ENCODE data around the gene BAG5.

BAG5 gene

DNA sequence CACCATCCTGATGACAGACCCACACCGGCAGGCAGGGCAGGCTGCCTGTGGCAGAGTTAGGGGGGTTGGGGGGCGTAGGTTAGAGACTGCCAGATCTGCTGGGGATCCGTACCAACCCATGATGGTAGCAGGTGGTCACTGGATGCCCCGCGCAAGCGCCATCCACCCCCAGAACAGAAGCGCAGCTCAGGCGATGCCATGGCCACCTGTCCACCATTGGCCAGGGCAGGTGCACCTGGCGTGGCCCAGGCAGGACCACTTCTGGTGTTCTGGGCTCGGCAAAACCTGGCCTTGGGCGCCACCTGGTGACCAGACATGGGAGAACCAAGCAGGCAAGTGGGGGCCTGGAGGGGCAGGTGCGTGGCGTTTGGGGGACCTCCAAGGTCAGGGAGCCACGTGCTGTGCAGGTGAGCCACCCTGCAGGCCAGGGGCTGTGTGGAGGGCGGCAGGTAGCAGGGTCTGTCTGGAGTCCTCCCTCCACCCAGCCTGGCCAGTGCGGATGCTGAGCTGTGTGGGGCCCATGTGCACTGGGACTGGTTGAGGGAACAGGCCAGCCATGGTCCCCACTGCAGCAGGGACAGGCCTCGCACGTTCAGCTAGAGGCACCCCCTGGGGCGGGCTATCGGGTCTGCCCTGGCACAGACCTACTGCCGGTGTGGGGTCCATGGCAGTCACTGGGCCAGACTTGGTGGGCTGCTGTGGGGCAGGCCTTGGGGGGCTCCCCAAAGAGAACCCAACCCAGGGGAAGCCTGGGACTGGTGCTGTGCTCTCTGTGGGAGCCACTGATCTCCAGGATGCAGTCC lies 15.6 kb downstream of the BAG5 start:
- DNase-seq = peak; percentile 83

DNA sequence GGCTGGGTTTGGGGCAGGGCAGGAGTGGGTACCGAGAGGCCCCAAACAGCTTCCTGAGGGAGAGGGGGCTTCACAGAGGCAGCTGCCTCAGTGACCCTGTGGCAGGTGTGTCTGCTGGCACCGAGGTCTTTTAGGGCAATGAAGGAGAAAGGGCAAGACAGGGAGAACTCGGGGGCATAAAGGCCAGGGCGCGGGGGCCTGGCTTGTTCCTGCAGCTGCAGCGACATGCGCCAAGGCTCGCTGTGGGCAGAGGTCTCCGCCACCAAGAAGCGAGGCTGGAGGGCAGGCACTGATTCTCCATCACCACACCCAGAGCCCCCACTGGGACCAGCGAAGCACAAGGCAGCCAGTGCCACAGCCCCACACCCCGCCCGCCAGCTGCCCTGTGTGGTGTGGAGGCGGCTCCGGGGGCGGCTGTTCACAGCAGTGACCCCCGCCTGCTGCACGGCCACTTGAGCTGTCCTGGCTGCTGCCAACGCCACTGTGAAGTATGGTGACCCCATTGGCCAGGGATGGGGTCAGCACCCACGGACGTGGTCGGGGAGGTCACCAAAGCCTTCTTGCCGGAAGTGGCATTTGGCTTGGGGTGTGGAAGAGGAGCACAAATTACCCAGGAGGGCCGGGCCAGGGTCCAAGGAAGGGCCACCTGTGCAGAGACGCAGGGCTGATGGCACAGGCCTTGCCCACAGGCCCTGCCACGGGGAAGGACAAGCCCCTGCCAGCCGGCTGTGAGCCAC lies 16.4 kb downstream of the BAG5 start:
- peak; percentile 51 for DNase-seq

DNA sequence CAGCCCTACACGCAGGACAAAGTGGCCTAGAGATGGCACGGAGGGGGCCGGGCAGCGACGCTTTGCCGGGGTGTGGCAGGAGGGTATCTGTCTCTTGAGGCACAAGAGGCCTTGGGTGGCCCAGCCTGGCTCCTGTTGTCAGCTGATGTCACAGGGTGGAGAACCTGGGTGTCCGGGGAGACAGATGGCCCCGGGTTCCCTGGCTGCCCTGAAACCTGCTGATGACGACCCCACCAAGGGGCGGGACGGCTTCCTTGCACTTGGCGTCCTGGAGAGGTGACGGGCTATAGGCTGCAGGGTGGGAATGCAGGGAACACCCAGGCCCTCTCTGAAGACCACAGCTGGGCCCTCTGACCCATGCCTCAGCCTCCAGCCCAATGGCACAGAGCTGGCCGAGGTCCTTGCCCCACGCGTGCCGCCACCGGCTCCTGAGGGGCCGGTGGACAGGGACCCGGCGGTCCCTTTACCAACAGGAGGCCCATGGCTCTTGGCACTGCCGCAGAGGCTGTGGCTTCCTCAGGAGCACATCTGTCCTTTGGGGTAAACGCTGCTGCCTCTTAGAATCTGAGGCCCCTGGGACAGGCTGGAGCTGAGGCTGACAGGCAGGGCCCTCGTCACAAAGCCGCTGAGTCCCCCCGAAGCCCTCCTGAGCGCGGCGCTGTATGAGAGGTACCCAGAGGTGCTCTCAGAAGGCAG lies 17.1 kb downstream of the BAG5 start:
- DNase-seq = no peak

DNA sequence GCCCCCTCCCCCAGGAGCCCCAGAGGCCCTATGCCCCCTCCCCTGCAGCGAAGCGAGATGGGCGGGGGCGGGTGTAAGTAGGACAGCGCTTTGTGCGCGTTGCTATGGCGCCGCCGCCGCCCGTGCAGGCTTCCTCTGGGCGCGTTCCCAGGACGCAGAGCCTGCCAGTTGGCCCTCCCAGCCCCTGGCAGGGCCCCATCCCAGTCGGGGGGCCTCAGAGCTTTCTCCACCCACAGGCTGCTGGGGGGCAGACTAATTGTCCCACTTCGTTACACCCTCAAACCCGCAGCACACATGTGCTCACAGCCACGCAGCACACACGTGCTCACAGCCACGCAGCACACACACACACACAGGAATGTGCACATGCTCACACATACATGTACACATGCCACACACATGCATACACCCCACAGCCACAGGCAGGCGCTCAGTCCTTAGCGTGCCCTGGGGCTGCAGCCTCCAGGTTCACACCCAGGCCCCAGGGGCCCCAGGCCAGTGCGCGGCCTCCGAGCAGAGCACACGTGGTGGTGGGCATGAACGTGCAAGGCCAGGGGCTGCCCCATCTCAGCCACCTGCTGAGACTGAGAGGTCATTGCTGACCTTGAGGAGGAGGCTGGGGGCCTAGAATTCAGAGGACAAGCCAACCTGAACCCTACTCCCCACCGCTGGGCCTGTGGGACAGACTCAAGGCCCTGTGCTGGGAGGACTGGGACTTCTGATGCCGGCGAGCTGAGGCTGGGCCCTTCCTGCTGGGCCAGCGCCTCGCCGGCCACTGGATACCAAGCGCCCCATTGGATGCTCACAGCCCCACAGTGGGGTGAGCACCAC lies 17.9 kb downstream of the BAG5 start:
- peak; percentile 86 for DNase-seq

DNA sequence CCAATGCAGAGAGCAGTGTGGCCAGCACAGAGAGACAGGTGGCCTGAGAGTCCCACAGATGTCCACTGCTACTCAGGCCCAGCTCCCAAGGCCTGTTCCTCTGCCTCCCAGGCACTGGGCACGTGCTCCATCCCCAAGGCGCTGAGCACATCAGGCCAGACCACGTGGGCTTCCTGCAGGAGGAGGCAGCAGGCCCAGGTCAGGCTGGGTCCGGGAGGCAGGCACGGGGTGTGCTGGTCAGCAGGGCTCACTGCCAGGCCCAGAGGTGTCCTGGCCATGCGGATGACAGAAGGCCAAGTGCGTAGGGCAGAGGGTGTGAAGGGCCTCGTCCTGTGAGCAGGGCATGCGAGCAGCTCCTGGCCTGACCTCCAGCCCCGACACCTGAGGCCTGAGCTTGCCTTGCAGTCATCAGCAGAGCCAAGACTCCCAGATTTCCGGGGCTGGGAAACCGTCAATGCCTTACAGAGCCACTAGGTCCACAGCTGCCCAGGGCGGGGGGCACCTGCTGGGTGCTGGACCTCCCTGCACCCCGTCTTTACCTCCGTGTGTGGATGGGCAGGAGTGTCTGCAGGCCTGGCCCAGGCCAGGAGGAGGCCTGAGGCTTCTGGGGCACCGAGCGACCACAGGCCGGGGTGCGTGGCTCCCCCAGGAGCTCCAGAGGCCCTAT lies 18.6 kb downstream of the BAG5 start:
- peak; percentile 58 for DNase-seq

DNA sequence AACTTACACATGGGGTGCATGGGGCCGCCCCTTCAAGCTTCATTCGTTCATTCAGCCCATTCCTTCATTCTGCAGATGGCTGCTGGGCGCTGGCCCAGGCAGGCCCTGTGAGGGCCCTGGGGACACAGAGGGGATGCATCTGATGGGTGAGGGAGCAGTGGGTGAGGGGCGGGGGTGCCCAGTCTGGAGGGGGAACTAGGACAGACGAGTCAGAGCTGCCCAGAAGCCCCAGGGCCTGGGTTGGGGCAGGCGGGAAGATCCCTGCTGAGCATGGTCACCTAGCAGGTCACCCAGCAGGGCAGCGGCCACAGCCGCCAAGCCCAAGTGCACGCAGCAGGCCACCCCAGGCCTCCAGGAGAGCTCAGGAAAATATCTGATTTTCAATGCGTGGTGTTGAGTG lies 19.3 kb downstream of the BAG5 start:
- peak; percentile 87 for DNase-seq

DNA sequence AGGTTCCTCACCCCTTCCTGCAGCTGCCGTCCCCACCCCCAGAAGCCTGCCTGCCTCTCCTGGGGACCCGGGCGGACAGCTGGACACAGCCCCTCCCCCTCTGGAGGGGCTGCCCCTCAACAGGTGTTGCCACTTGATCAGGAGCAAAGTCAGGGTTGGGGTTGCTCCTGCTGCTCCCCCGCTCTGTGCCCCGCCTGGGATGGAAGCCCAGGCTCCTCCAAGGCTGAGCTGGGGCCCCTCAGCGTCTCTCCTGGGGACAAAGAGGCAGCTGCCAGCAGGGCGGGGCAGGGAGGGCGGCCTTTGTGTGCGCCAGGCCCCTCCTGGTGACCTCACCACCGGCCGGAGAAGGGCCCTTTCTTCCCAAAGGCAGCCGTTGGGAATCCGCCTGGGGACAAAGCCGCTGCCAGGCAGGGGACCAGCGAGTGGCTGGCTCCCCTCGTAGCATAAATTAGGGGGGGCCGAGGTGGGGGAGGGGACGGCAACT lies 19.8 kb downstream of the BAG5 start:
- peak; percentile 96 for DNase-seq

DNA sequence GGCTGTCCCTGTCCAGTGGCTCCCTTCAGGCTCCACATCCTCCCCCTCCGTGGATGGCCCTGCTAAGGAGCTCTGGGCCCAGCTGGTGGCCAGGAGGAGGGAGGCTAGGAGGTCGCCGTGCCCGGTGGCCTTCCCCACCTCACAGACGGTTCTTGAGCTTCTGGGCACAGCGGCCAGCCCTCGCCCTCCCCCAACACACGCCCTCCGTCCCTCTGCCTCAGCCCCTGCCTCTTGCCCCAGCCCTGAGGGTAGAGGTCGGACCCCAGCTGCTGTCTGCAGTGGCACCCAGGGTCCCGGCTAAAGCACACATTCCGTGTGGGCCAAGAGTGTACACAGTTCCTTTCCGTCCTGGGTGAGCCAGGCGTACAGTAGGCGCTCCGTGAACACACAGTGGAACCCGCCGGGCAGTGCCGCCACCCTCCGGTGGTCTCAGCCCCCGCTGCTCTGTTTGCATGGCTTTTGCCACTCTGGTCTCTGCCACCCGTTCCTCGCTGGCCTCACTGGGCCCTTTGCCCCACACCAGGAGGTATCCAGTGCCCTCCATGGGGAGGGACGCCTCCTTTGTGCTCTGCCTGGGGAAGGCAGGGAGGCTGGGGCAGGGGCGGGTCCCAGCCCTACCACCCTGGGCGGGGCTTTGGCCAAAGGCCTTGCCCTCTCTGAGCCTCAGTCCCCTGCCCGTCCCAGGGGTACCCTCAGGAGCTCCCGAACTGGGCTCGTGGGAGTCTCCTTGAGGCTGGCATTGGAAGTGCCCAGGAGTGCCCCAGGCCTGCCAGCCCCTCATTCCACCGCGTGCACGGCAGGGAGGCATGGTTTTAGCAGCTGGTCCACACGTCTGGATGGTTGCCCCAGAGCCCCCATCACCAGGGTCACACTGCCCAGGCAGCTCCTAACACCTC lies 20.5 kb downstream of the BAG5 start:
- peak; percentile 29 for DNase-seq

DNA sequence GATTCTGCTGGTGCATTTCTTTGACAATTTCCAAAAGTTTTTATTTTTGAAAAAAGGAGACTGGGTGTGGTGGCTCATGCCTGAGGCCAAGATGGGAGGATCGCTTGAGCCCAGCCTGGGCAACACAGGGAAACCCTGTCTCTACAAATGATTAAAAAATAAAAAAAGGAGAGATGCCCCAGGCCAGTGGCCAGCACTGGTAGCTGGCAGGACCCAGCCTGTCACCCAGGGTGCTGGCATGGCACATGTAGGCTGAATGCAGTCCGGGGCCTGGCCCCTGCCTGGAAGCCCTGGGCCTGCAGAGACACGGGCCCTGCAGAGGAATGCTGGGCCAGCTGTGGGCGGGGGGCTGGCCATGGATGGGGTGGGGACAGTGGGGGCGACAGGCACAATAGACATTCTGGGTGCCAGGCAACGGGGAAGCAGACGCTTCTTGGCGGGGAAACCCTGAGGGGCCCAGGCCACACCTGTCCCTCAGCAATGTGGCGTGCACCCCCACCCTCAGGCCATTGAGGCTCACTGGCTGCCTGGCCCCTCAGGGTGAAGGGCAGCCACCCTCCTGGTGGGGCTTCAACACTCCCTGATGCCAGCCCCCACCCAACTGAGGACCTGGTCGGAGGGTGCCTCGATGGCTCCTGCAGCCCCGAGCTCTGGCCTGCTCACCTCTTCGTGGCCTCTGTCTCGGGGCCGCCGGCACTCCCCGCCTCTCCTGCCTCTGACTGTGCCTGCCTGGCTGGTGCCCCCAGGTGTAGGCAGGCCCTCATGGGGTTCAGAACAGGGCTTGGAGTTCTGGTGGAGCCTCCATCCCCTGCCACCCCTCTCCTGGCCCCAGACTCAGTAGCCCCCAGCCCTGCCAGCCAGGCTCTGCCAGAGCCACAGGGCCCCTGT lies 21.4 kb downstream of the BAG5 start:
- DNase-seq = peak; percentile 65

DNA sequence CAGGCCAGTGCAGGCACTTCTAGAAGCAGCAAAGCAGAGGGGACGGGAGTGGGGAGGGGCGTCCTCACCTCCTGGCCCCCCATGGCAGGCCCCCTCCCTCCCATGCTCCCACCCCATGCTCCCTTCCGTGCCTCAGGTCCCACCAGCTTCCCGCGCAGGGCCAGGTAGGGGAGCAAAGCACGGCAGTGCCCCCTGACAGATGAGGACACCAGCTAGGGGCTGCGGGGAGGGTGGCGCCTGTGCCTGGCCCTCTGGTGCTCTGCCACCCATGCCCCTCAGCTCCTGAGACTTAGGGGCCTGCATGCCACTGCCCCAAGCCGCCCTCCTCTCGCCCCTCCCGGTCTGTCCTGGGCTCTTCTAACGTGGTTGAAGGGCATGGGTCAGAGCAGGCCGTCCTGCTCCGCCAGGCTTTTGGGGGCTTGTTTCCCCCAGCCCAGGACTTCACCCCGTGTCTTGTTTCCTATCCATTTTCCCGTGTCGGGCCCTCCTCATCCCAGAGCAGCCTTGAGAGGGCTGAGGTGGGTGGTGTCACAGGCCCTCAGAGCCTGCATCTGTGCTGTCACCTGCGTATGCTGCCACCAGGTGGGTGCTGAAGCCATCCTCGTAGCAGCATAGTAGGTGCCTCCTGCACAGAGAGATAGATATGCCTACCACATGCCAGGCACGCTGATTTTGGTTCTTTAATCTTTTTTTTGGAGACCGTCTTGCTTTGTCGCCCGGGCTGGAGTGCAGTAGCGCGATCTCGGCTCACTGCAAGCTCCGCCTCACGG lies 23.2 kb downstream of the BAG5 start:
- DNase-seq = peak; percentile 34

DNA sequence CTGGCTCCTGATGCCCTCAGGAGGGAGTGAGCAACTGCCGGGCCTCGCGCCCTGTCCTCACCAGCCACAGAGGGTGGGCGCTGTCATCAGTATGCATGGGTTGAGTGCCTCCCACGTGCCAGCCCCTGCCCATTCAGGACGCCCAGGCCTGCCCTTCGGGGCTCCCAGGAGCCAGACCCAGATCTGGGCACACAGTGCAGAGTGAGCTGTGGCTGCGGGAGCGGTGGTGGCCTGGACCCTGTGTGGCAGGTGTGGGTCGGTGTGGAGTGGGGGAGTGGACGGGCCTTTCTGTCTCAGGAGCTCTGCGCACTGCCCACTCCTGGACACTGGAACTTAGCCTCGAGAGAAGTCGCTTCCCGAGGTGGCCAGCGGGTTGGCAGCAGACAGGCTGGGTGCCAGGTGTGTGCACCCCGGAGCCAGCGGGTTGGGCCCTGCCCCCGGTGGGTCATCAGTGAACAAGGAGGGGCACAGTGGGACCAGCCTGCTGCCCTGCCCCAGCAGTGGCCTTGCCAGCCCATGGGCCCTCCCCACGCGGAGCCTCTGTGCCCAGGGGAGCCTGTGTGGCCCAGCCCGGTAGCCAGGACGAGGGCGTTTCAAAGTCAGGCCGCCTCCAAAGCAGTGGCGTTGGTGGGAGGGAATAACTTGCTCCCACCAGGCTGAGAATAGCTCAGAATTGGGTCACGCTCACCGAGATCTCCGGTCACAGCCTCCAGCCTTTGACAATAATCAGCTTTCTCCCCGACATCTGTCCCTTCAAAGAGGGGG lies 24.0 kb downstream of the BAG5 start:
- no peak for DNase-seq

DNA sequence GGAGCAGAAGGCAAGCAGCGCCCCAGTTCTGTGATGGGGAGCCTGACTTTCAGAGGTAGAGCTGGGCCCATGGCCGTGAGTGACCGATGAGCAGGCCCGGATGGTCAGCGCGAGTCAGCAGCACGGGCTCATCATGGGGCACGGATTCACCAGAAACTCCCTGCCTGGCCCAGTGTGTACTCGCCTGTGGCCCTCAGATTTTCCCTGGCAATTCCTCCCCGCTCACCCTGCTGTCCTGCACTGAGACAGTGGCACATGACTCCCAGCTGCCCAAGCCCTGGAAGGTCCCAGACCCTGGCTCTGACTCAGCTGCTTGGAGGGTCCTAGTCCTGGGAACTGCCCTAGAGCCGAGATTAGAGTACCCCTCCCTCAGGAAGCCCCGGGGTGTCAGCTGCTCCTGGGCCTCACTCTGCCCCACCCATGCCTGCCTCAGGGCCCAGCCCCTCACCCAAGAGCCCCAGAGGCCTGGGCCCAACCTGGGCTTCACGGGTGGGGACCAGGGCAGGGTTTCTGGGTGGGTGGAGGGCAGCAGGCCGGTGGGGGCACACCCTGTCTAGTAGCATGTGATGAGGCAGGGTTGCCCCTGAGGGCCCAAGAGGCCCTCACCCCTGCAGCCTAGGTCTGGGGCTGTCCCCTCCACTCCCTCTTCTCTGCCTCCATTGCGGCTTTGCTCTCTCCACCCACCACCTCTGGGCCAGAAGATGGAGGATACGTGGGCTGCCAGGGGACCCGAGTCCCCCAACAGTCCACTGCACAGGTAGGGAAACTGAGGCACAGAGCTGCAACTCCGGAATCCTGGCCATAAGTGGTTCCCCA lies 25.1 kb downstream of the BAG5 start:
- no peak for DNase-seq

DNA sequence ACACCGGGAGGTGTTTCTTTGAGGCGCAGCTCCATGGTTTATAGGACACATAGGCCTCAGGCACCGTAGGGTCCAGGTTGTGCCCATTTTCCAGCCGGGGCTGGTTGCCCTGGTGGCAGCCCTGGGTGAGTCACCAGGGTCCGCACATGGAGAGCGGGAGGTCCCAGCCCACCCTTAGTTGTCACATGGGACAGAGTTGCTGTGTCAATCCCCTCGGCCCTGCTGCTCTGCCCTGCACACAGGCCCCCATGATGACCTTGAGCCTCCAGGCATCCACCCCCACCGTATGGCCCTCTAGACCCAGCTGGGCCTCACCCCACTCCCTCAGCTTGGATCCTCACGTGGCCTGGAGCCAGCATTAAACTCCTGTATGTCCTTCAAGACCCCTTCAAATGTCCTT lies 25.8 kb downstream of the BAG5 start:
- DNase-seq = no peak

DNA sequence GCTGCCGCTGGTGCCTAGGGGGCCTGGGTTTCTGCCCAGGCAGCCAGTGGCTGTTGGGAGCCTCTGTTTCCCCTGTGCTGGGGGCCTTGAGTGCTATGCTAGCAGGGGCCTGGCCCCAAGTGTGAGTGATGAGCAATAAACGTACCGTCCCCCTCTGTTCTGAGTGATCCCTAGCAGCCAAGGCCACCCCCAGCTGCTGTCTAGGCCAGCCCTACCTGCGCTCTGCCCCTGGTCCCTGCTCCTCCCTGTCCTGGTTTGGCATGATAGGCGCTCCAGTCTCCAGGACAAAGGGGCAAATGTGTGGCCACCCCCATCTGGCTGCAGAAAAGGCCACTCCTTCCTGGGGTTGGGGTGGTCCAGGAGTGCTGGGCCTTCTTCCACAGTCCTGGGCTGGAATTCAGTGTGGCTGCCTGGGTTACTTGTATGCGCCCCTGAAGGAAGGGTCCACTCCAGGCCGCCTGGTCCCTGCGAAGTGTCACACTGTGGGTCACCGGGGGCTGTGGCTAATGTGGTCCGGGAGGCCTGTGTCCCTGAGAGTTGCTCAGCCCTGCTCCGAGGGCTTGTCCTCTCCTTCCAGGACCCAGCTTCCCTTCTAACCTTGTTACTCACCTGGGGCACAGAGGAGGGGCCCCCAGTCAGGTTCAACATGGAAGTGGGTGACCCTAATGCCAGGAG lies 26.4 kb downstream of the BAG5 start:
- no peak for DNase-seq

DNA sequence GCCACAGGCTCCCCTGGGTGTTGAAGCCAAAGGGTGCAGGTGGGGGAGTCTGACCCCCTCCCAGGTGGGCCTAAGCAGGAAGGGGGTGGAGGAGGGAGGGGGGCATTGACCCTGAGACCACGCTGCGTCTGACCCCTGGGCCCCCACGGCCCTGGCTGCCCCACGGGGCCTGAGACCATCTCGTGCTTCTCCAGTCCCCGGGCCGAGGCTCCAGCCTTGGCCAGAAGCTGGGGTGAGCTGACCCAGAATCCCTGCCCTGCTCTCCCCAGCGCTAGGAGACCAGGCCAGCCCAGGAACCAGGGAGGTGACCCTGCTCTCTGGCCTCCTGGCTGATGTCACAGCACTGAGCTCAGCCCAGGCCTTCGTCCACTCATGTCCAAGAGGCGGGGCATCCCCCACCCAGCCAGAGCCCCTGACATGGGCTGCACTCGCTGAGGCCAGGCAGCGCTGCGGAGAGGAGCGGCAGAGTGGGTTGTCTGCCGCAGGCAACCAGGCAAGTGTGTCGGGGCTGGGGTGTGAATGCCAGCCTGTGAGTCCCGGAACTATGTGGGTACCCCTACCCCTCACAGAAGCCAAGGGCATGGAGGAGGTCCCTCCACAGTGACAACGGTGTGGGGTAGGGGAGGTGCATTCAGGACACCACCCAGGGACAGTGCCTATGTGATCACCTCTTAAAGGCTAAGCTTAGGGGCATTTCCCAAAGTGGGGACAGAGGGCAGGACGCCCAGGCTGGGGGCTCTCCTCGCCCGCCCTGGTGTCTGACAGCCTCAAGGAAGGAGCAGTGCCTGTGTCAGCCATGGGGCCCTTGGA lies 27.2 kb downstream of the BAG5 start:
- DNase-seq = no peak

DNA sequence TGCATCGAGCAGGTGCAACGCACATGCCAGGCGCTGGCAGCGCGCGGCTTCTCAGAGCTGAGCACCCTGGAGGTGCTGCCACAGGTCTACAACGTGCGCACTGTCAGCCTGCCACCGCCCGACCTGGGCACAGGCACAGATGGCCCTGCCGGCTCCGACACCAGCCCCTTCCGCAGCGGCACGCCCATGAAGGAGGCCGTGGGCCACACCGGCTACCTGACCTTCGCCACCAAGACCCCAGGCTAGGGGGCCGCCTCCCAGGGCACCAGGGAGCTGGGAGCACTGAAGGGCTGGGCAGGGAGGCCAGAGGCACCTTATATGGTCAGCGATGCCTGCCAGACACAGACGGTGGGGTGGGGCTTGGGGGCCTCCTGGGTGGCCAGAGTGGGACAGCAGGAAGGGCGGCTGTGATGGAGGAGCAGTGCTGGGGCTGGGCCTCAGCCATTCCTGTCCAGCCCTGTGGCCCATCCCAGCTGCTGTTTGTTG lies 27.8 kb downstream of the BAG5 start:
- no peak for DNase-seq

Data from NCI-H69 (cell line).